ENCODE data around the gene PCSK1N. TPM values are rescaled to one million over a fixed set of nuclear protein-coding genes. Genes with fewer than 3 reads are reported as not detected.
A peak's percentile ranks its signal among the peaks of the same experiment; 100 is the strongest.

PCSK1N gene
- polyA plus RNA-seq, 1 of the 3 experiments (the other 2 are of a cell fraction): 35.0 TPM

DNA sequence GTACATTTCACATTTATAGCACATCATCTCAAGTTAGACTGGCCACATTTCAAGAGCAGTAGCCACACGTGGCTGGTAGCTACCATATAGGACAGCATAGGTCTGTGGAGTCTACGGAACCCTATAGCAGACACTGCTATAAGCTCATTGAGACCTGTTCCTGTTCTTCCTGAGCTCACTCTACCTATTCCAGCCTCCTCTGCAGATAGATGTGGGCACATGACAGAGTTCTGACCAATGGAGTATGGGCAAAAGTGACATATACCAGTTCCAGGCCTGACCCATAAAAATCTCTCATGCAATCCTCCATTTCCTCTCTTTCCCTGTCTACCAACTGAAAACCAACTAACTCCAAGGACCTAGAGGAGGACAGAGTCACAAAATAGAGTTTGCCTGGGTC, 37.1 kb downstream of the PCSK1N start:
- no peak for TF ChIP-seq RFX5 (IDR thresholded peaks at IDR 0.05; ENCODE audit: low read length)
- Histone ChIP-seq H3K9me3 (no peaks in the 10 kb centered on the region), H3K4me1 (ENCODE audit: control insufficient read depth in 1 of 2, insufficient read depth in 2 of 2, low read depth in 1 of 2, low read length in 1 of 2) (peaks cover 4 to 10% of the 10 kb centered on the region in 2 experiments; a peak in 1 of 4 replicates), H3K9me2 (no peaks in the 10 kb centered on the region), H3F3A (replicated peaks; ENCODE audit: insufficient read depth) (no peaks in the 10 kb centered on the region), H3K79me2 (ENCODE audit: insufficient read depth) (no peaks in the 10 kb centered on the region), H3K9ac (no peak overlapping the region), H4K20me1 (ENCODE audit: insufficient read depth) (no peaks in the 10 kb centered on the region), H3K27ac (ENCODE audit: low read depth in 2 of 2, low read length in 1 of 2) (no peak overlapping the region), H3K4me2 (no peak overlapping the region), H3K4me3 (ENCODE audit: low read depth in 2 of 2, low read length in 1 of 2) (no peak overlapping the region), H3K36me3 (replicated peaks in 1 of 2; ENCODE audit: control insufficient read depth in 1 of 2, insufficient read depth in 2 of 2, low read length in 1 of 2) (no peaks in the 10 kb centered on the region), H2AFZ (ENCODE audit: low read depth) (no peak overlapping the region), H3K27me3 (ENCODE audit: insufficient read depth) (no peaks in the 10 kb centered on the region; the same call in 1 of the 2 replicates)
- no peak for DNase-seq
- 20% methylated on average over 2 of the region's 2 CpGs for WGBS (ENCODE audit: low lambda C conversion rate)
- ChIA-PET POLR2A (no interaction called here), CTCF (no interaction called here)

GRCh38 chrX:48794911-48795515, 40.4 kb downstream of the PCSK1N start:
- POLR2A ChIA-PET: no interaction called here
- no peaks in the 10 kb centered on the region for H3K9me3 ChIP-seq
- no peak overlapping the region for H3K27ac ChIP-seq (ENCODE audit: low read depth in 2 of 2, low read length in 1 of 2)
- WGBS (ENCODE audit: low lambda C conversion rate): 38% methylated on average over 7 of the region's 8 CpGs
- peaks cover 6% of the 10 kb centered on the region; the same call in 1 of the 2 replicates for H3K27me3 ChIP-seq (ENCODE audit: insufficient read depth)
- H4K20me1 ChIP-seq (ENCODE audit: insufficient read depth): no peaks in the 10 kb centered on the region
- TF ChIP-seq NFIC (IDR thresholded peaks at IDR 0.05; ENCODE audit: borderline replicate concordance) (no peak), TCF12 (IDR thresholded peaks at IDR 0.05) (peak; percentile 5; the same call in 1 of the 2 replicates), JUND (IDR thresholded peaks at IDR 0.05) (no peak; the same call in 1 of the 2 replicates), RXRA (IDR thresholded peaks at IDR 0.05; ENCODE audit: borderline replicate concordance, low read depth) (no peak), TEAD4 (IDR thresholded peaks at IDR 0.05; ENCODE audit: borderline replicate concordance, insufficient read depth) (no peak)
- TF ChIP-seq, protein P1, sequence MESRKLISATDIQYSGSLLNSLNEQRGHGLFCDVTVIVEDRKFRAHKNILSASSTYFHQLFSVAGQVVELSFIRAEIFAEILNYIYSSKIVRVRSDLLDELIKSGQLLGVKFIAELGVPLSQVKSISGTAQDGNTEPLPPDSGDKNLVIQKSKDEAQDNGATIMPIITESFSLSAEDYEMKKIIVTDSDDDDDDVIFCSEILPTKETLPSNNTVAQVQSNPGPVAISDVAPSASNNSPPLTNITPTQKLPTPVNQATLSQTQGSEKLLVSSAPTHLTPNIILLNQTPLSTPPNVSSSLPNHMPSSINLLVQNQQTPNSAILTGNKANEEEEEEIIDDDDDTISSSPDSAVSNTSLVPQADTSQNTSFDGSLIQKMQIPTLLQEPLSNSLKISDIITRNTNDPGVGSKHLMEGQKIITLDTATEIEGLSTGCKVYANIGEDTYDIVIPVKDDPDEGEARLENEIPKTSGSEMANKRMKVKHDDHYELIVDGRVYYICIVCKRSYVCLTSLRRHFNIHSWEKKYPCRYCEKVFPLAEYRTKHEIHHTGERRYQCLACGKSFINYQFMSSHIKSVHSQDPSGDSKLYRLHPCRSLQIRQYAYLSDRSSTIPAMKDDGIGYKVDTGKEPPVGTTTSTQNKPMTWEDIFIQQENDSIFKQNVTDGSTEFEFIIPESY (IDR thresholded peaks at IDR 0.05; ENCODE audit: borderline replicate concordance, low read depth): no peak
- TF ChIP-seq, protein P2, sequence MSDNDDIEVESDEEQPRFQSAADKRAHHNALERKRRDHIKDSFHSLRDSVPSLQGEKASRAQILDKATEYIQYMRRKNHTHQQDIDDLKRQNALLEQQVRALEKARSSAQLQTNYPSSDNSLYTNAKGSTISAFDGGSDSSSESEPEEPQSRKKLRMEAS (IDR thresholded peaks at IDR 0.05; ENCODE audit: low read depth): 0 out of 2 replicates have a peak, but pooled peaks have one; percentile 46
- H3K4me2 ChIP-seq: no peak overlapping the region
- CTCF ChIA-PET: no interaction called here
- H3K36me3 ChIP-seq (replicated peaks in 1 of 2; ENCODE audit: control insufficient read depth in 1 of 2, insufficient read depth in 2 of 2, low read length in 1 of 2): no peaks in the 10 kb centered on the region
- H3K79me2 ChIP-seq (ENCODE audit: insufficient read depth): no peaks in the 10 kb centered on the region
- no peak overlapping the region for H2AFZ ChIP-seq (ENCODE audit: low read depth)
- no peaks in the 10 kb centered on the region for H3K4me1 ChIP-seq (ENCODE audit: control insufficient read depth in 1 of 2, insufficient read depth in 2 of 2, low read depth in 1 of 2, low read length in 1 of 2)
- H3F3A ChIP-seq (replicated peaks; ENCODE audit: insufficient read depth): no peaks in the 10 kb centered on the region
- DNase-seq: no peak
- no peak overlapping the region for H3K9ac ChIP-seq
- H3K4me3 ChIP-seq (ENCODE audit: low read depth in 2 of 2, low read length in 1 of 2): no peak overlapping the region
- H3K9me2 ChIP-seq: no peaks in the 10 kb centered on the region

- ChIA-PET POLR2A (no interaction called here), CTCF (no interaction called here)
- no peaks in the 10 kb centered on the region for H3K4me1 ChIP-seq (ENCODE audit: control insufficient read depth in 1 of 2, insufficient read depth in 2 of 2, low read depth in 1 of 2, low read length in 1 of 2)
Measured at GRCh38 chrX:48794340-48794910, 41.0 kb downstream of the PCSK1N start.

More at GRCh38 chrX:48794340-48794910, 41.0 kb downstream of the PCSK1N start:
- Histone ChIP-seq H3K9ac (no peak overlapping the region), H3K4me3 (ENCODE audit: low read depth in 2 of 2, low read length in 1 of 2) (no peak overlapping the region), H3K36me3 (replicated peaks in 1 of 2; ENCODE audit: control insufficient read depth in 1 of 2, insufficient read depth in 2 of 2, low read length in 1 of 2) (no peaks in the 10 kb centered on the region), H3K4me2 (no peak overlapping the region), H3K27me3 (ENCODE audit: insufficient read depth) (peaks cover 12% of the 10 kb centered on the region; the same call in 1 of the 2 replicates), H4K20me1 (ENCODE audit: insufficient read depth) (no peaks in the 10 kb centered on the region), H2AFZ (ENCODE audit: low read depth) (no peak overlapping the region), H3K27ac (ENCODE audit: low read depth in 2 of 2, low read length in 1 of 2) (no peak overlapping the region), H3F3A (replicated peaks; ENCODE audit: insufficient read depth) (no peaks in the 10 kb centered on the region), H3K79me2 (ENCODE audit: insufficient read depth) (no peaks in the 10 kb centered on the region), H3K9me3 (no peaks in the 10 kb centered on the region), H3K9me2 (no peaks in the 10 kb centered on the region)
- no peak for TF ChIP-seq TEAD4 (IDR thresholded peaks at IDR 0.05; ENCODE audit: borderline replicate concordance, insufficient read depth)
- TF ChIP-seq, protein P2 (IDR thresholded peaks at IDR 0.05; ENCODE audit: low read depth): no peak
- TF ChIP-seq GATA2 (CRISPR knock-in tag; IDR thresholded peaks at IDR 0.05): no peak
- TF ChIP-seq NFIC (IDR thresholded peaks at IDR 0.05; ENCODE audit: borderline replicate concordance): no peak
- TF ChIP-seq MEF2A (IDR thresholded peaks at IDR 0.05; ENCODE audit: borderline replicate concordance, low read depth): no peak
- 51% methylated on average over 12 of the region's 12 CpGs for WGBS (ENCODE audit: low lambda C conversion rate)
- no peak for DNase-seq

Data from SK-N-SH (cell line).